T-helper 2 cell treated with Interferon-gamma antibody and Interleukin-4, amounts not matched to agents 100 ng/mL and 5 ng/mL, for 36 hours (primary cell): ENCODE results near the gene GABRR3. TPM values are rescaled to one million over a fixed set of nuclear protein-coding genes. Genes with fewer than 3 reads are reported as not detected.

Source experiments
- intact Hi-C: fragments of 100-400 bp; cut with micrococcal nuclease; formaldehyde crosslinking; loops from one replicate; pipeline ENCODE4 v1.15.1; 2023
- total RNA-seq: library from RNA; stranded (reverse); gene quantifications from 2 replicates; pipeline ENCODE4 v1.2.3, GENCODE V29; 2022

GABRR3 gene
- total RNA-seq, 1 donor from 2014 or later = 0.05 TPM

DNA sequence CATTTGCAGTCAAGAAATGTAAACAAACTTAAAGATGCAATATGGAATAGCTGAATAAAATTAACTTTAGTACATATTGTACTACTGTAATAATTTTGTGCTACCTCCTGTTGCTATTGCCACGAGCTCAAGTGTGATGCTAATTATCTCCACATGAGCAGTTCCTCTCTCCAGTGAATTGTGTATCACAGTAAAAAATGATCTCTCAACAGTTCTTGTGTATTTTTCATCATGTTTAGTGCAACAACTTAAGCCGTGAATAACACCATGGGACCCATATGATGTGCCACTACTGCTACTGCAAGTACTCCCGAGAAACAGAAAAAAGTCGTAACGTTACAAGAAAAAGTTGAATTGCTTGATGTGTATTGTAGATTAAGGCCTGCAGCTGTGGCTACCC lies 75.2 kb downstream of the GABRR3 start:
- intact Hi-C loops = no loop called here

DNA sequence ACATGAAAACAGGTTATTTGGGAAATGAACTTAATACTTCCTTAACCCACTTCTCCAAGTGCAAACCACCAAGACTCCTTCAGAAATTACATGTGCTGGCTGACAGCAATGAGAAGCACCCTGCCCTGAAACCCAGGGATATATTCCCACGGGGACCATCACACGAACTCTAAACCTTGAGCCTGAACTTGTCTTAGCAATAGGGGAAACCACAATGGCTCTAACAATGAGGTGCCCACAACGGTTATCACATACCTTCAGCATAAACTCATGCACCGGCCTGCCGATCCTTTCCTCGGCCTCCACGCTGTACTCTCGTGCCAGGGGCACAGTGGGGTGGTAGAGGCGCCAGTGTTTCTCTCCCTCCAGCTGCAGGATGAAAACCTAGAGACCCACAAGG lies 76.3 kb downstream of the GABRR3 start:
- intact Hi-C loops = no loop called here

DNA sequence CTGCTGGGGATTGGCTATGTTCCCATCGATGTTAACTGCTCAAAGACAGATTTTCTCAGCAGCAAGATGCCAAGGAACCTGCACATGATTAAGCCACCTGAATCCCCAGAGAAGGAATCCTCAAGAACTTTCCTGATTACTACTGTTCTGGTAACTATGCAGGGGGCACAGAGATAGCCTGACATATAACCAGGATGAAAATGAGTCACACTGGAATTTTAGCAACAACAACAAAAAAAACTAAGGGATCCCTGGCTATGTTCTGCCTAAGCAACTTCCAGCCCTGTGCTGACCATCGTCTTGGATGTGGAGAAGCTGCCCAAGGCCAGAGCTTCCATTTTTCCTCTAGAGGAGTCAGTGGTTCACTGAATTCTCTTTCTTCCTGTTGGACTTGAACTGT lies 76.7 kb downstream of the GABRR3 start:
- intact Hi-C loops = no loop called here

DNA sequence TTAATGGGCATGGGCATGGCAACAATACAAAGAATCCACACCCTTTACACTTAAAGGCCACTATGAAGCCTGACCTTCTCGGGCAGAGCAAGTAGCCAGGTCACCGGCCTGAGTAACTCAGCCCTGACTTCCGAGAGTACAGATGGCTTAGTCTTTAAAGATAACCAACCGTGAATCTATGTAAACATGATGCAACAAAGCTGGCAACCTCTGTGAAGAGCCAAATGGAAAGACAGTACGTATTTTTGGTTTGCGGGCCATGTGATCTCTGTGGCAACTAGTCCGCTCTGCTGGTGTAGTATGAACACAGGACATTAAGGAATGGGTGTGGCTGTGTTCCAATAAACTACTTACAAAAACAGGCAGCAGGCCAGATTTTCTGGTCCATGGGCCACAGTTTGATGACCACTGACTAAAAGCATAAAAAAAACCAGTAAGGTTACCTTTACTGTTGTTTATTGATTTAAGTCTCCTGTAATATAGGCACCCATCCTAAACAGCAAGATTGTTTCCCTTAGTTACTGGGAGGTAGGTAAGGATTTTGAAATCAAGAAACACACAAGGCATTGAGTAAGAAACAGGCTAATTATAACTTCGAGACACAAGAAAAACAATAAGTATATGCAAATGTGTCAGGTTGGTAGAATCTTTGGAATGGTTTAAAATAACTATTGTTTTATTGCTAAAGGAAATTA lies 77.4 kb downstream of the GABRR3 start:
- intact Hi-C loops = no loop called here

DNA sequence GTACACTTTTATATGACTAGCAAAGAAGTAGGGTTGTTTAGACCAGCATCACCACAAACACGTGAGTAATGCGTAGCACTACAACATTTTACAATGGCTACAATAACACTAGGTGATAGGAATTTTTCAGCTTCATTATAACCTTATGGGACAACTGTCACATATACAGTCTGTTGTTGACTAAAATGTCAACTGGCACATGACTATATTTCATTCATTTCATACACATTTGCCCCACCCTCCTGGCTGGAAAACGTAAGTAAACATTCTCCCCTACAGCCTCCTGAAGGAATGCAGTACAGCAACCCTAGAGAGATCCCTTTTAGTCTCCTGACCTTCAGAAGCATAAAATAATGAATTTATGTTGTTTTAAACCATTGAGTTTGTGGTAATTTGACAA lies 79.1 kb downstream of the GABRR3 start:
- intact Hi-C loops = no loop called here

DNA sequence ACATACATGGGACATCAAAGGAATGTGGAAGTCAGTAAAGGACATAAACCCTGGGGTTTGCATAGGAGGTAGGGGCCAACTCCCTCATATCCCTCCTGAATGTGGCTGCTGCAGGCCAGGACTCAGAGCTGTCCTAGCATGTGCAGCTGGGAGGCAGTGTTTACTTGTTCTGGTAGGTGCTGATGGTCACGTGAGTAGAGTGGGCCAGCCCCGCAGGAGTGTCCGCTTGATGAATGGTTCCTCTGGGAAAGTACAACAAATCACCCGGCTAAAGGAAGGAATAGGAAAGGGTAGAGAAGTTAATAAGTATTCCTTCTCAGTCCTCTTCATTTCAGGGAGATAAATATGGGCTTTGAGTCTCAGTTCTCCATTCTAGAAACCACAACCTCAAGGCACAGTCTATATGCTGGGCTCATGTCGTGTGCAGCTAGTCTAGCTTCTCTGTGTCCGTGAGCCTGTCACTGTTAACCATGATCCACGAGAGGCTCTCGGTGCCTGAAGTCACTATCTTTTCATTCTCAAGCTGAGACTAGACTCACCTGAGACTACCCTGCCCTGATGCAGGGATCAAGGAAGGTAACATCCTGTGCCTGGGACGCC lies 80.8 kb downstream of the GABRR3 start:
- intact Hi-C loops = no loop called here

DNA sequence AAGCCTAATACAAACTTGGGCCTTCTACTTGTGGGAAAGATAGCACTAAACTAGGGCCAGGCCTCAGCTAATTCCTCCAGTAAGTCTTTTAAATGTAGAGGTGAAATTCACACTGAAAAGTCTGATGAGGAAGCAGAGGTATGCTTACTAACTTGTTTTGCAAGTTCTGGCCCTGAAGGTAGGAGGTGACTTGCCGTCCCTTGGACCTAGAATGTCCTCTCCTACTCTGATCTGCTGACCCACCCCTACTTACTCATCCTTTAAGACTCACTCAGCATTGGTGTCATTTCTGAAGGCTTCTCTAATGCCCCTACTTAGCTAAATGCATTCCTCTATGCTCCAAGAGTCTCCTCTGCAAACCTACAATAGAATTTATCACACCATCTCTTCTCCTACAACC lies 82.2 kb downstream of the GABRR3 start:
- intact Hi-C loops = no loop called here

DNA sequence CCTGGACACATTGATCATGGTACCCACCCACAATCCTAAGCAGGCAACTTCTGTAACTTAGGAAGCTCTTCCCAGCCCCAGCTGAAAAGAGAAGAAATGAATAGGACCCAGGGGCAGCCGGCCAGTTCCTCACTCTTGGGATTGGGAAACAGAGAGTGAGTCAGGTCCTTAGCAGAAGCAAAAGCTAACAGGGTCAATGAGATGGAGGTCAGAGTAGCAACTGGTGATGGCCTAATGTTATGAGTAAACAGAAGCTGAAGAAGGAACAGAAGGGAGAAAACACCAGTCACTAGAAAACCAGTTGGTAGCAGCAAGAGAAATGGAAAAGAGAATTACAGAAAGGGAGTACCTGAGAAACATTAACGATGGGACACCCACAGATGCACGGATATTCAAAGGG lies 82.8 kb downstream of the GABRR3 start:
- intact Hi-C loops = no loop called here

DNA sequence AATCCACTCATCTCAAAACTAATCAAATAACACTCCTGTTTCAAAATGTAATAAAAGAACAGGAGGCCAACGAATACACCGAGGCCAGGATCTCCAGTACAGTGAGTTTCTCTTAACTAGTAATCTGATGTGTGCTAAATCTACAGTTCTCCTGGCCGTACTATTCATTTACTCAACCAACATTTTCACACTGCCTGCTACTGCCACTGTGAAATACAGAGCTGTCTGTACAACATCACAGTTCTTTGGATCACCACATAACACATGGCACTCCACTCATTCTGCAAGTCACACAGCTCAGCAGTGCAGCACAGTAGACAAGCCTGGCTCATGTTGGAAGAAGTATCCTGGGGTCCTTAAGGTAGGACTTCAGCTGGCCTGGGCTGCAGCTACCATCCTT lies 84.8 kb downstream of the GABRR3 start:
- intact Hi-C loops = no loop called here

DNA sequence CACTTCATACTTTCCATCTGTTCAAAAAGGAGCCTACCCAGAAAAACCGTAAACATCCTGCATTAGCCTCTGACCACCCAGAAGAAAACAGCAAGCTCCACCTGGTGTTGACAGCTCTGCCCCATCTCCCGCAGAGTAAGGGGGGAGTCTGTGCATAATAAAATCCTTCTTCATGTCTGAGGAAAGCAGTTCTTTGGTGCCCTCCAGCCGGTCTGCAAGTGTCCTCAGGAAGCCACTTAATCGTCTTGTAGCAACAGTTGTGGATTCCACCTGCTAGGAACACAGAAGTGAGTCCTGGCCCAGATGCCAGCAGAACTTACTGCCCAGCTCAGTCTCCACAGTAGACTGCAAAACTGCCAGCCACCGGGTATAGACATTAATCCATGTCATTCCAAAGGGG lies 85.4 kb downstream of the GABRR3 start:
- intact Hi-C loops = no loop called here

DNA sequence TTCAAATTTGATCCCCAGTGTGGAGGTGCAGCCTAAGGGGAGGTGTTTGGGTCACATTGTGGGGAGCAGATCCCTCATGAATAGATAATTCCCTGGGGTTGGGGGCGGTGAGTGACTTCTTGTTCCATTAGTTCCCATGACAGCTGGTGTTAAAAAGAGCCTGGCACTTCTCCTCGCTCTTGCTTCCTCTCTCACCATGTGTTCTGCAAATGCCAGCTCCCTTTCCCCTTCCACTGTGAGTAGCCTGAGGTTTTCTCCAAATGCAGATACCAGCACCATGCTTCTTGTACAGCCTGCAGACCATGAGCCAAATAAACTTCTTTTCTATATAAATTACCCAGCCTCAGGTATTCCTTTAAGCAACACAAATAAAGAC lies 86.0 kb downstream of the GABRR3 start:
- intact Hi-C loops = no loop called here

DNA sequence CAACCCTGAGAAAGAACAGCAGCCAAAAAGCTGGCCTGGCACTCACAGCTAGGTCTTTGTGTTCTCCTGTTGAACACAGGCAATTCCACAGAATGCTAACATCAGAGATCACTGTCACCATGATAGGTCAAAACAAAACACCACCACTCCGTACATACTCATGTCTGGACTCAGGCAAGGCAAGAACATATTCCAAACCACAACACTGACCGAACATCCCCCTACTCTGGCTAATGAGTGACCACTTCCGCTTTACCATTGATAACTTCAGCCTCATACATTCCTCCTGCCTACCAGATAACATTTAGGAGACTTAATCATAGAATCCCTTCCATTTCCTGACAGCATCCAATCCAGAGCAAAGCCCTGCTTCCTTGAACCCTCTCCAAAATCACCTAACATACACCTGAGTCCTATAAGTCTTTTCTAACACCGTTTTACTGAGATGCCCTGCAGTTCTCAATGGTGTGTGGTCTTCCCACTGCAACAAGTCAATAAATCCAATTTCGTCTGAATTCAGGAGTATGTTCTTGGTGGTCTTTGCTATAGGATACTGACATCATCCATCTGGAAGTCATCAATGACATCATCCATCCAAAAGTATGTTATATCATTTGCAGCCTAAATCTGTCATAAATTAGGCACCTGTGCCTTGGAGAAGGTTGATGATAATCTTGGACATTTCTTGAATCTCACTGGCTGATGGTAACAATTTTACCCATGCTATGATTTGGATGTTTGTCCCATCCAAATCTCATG lies 86.6 kb downstream of the GABRR3 start:
- intact Hi-C loops = no loop called here

DNA sequence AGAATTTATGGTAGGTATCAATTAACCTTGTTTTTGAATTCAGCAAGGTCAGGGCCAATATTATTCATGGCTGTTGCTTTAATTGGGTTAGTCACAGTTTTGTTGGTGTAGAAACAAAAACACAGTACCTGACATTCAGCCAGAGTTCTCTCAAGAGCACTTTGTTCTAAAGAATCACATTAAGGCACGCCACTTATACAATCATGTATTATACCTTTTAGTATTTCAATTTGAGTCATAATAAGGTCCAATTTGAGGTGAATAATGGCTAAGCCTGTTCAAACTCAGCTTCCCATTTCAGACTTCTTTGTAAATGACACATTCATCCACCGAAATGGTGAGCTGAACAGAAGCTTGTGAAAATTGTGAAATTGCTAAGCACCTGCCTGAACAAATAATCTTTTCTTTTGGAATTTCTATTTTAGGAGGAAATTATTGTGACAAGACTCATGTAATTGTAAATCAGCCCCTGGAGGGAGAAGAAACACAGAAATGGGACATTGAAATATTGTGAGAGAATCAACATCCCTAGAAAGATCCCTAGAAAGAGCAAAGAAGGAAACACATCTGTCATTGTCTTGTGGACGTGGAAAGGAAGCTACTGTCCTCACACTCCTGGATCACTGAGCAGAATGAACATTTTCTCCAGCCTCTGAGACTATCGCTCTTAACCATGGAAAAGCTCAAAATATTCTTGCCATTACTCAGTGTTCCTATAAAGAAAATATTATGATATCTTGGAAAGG lies 92.1 kb downstream of the GABRR3 start:
- intact Hi-C loops = no loop called here

DNA sequence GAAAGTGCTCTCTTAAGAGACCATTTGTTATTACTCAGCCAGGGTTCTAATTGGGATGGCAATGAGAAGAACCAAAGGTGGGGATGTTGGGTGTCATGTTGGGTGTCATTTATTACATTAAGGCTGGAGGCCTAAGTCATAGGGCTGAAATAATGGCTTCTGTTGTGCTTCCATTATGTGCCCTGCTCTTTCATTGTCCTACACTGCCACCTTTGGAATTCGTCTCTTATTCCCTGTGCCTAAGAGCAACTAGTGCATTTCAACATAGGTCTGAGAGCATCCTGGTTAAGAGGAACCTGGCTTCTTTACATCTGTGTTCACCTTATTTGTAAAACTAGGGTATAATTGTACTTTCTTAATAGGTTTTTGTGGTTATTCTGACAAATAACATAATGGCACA lies 95.1 kb downstream of the GABRR3 start:
- intact Hi-C loops = loop anchor here (1.0 kb wide), 1 partner anchor 147 kb away; no protein-coding TSS in a partner anchor

DNA sequence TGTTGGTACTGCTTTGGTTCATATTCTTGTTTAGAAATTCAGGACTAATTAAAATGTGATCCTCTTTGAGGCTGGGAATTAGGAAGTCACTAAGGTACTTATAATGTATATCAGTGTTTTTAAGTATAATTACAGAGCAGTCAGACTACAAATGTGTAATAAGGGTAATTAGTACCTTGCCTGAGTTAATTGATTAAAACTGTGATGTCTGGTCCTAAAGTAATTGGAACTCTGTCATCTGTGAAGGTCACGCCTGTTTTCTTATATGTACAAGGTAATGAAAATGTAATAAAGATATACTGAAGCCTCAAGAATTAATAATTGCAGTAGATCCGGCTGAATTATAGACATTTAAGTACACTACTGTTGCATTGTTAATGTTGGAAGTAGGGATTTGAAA lies 95.7 kb downstream of the GABRR3 start:
- intact Hi-C loops = no loop called here

DNA sequence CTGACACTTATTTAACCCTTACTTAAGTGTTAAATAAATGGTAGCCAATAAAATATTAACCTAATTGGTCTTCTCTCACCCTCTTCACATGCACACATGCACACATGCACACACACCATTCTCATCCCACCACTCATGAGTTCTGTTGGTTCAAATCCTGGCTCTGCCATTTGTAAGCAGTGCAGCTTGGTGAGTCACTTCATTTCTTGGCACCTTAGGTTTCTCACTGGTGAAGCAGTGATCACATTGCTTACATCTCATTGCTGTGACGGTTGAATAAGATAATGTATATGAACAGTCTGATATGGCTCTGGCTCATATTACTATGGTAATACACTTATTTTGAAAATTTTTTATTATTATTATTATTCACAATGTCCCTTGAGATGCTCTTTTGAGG lies 96.7 kb downstream of the GABRR3 start:
- intact Hi-C loops = no loop called here

DNA sequence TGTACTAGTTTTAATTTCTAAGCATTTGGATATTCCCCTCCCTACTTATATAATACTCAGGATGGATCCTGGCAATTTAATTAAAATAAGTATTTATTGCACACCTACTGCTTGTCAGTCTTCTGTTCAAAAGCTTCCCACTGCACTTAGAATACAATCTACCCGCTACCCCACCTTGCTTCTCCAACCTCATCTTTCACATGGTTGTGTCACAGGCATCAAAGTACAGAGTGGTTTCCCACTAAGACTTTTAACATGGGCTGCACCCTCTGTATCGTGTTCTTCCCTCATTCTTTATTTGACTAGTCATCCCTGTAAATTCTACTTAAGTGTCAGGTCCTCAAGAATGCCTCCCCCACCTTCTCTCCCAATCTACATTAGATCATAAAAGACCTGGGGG lies 97.9 kb downstream of the GABRR3 start:
- intact Hi-C loops = no loop called here

DNA sequence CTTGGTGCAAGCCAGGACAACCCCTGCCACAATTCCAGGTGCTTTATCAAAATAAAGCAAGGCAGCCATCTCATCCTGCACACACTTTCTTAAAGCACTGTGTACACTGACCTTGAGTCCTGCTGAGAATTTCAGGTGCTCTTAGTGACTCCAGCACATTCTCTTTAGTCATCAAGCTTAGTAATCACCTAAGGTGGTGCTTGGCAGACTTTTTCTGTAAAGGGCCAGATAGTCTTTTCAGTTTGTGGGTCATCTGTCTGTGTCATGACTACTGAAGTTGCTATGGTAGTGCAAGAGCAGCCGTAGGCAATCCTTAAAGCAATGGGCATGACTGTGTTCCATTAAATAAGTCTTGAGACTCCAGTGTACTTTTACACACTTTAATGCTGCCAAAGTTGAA lies 99.3 kb downstream of the GABRR3 start:
- intact Hi-C loops = no loop called here
